Colon (tissue), 2 donors: ENCODE measurements around the gene DPYSL4.
"Not testable (repeated sequence)": the region's sequence is repeated elsewhere in the genome, so short reads cannot be mapped to it uniquely, and the experiment has no call there.

Source experiments
- FAIRE-seq: peaks from 2 replicates; lab custom pipeline; 2012; peaks lifted over from hg19 to GRCh38; lab: Jason Lieb, UNC
- donor health status: control.
- donor health status: control.

DPYSL4 gene

DNA sequence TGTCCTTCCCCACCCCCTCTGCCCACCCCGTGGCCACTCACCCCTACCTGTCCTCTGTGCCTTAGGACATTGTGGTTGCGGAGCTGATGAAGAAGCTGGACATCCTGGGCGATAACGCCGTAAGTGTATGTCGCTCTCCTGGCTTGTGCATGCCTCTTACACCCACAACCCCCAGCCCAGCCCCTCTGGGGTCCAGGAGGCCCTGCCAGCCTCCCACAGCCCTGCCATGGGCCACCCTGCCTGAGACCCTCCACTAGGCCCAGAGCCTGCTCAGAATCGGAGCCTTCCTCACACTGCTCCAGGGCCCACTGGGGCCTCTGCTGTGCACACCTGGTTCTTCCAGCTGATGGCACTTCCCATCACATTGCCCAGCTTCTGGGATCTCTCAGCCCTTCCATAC lies 36.8 kb upstream of the DPYSL4 start:
- no peak for FAIRE-seq

DNA sequence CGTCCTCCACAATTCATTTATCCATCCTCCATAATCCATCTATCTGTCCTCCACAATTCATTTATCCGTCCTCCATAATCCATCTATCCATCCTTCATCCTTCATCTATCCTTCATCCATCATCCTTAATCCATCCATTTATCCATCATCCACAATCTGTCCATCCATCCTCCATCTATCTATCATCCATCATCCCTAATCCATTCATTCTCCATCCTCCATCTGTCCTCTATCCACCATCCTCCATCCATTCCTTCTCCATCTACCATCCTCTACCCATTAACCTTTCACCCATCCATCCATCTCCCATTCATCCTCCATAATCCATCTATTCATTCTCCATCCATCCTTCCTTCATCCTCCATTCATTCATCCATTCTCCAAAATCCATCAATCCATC lies 36.0 kb upstream of the DPYSL4 start:
- no peak for FAIRE-seq

DNA sequence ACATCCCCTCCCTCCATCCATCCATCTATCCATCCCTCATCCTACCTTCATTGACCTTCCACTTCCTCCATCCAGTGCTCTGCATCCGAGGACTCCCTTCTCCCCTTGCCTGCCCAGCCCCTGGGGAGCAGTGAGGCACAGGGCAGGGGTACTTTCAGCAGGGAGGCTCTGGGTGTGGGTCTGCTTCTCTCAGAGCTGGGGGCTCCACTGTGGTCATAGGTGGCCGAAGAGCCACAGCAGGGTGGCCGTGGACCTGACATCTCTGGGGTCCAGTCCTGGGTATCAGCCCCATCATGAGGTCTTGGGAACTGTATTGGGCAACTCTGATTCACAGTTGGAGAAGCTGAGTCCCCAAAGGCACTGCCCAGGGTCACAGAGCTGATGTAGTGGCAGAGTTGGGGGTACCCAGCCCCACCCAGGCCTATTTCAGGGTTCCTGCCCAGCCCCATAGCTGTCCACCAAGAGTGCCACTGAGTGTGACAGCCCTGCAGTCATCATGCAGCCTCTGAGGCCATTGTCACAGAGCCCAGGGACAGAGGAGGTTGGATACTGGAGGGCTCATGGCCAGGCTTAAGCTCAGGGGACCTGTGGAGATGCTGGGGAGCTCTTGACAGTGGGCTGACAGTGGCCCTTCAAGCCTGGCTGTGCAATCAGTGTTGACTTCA lies 35.3 kb upstream of the DPYSL4 start:
- no peak for FAIRE-seq

DNA sequence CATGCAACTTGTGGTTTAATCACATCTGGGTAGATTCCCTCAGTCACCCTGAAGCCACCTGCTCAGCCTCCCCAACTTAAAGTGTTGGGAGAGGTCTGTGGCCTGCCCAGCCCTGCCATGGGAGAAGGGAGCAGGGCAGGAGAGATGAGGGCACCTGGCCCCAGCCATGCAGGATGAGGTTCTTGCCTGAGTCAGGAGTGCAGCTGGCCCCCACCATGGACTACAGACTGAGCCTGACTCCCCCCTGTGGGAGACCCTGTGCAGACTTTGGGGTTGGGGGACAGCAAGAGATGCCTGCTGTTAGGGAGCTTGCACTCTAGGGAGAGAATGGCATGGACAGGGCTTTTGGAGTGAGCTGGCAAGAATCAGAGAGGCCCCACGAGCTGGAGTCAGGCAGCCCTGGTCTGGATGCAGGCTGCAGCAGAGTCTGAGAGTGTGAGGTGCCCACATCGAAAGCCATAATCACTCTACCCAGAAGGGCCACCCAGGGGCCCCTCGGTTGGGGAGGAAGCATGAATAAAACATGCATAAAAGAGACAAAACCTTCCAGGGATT lies 34.7 kb upstream of the DPYSL4 start:
- no peak for FAIRE-seq

DNA sequence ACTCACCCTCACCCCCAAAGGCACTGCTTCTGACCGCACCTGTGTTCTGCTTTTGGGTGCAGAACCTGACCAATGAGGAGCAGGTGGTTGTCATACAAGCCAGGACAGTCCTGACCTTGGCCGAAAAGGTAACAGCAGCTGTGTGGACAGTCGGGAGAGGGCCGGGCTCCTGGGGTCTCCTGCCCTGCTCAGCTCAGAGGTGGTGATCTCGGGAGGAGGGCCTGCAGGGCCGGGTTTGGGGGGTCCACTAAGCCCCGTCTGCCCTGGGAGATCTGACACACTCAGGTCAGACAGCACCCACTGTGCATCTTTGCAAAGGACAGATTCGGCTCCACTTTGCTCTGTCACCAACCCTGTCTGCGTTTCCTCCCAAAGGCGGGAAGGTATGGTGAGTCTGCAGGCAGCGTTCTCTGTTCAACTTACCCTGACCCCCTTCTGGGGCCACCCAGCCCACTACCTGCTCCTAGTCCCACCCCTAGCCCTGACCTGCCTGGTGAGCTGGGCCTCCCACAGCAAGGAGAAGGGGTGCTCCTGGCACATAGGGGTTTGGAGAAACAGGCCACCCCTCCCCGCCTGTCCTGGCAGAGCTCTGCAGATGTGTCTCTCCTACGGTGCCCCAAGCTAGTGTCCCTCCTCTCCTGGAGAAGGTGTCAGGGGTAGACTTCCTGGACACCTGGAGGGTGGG lies 33.7 kb upstream of the DPYSL4 start:
- no peak for FAIRE-seq

DNA sequence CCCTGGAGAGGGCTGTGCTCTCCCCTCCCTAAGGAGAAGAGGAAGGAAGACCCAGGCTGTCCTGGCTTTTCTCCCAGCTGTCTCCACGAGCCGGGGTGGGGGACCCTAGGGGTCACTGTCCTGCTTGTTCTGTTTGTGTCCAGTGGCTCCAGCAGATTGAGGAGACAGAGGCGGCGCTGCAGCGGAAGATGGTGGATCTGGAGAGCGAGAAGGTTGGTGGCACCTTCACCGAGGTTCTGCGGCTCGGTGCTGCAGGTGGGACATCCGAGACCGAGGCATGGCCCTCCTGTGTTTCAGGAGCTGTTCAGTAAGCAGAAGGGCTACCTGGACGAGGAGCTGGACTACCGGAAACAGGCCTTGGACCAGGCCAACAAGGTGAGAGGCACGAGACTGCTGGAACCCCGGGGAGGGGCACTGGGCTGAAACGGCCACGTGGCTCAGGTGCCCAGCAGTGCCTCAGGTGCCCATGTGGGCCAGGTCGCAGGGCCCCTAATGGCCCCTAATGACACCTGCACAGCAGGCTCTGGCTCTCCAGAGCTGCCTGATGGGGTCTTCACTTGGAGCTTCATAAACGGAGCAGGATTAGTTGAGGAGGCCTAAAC lies 33.0 kb upstream of the DPYSL4 start:
- FAIRE-seq: no peak

DNA sequence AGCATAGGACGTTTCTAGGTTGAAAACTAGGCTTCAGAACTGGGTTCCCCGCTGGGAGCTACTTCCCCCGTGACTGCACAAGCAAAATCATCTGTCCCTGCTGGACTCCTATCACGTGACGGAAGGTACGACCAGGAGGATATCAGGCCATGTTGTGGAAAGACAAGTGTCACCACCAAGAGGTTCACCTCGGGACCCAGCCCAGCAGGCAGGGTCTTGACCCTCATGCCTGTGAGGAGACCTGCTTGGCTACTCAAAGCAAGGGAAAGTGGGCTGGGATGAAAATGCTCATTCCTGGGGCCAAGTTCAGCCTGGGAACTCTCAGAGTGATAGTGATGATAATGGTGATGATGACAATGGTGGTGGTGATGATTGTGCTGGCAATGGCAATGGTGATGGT lies 32.3 kb upstream of the DPYSL4 start:
- FAIRE-seq: no peak

DNA sequence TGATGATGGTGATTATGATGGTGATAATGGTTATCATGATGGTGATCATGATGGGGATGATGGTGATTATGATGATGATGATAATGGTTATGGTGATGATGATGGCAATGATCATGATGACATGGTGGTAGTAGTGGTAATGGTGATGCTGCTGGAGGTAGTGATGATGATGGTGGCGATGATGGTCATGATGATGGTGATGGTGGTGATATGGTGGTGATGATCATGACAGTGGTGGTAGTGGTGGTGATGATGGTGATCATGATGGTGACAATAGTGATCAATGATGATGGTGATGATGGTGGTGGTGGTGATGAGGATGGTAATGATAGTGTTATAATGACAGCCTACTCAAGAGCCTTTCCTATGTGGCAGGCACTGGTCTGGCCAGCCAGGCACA lies 31.8 kb upstream of the DPYSL4 start:
- no peak for FAIRE-seq

DNA sequence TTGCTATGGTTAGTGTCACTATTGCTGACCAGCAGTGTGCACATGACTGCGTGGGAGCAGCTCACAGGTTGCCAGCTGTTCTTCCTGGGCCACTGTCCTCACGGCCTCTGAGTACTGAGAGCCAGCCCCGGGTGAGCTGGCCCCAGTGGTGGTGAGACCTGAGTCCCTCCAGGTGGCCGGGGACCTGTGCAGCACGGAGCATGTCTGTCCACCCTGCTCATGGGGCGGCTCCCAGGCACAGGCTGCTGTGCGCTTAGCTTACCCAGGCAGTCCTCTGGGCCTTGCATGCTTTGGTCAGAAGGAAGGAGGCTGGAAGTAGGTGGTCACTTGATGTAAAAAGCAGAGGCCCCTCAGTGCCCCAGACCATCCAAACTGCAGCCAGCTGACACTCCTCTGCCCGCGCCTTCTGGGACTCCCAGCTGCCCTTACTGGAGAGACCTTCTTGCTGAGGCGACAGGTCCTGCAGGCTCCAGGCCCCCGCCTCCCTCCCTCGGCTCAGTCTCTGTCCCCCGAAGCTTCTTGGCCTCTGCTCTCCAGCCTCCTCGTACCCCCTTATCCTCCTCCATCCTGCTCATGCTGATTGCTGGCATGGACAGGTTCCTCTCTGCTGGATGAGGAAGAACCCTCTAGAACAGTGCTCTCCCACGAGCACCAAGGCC lies 30.9 kb upstream of the DPYSL4 start:
- no peak for FAIRE-seq

DNA sequence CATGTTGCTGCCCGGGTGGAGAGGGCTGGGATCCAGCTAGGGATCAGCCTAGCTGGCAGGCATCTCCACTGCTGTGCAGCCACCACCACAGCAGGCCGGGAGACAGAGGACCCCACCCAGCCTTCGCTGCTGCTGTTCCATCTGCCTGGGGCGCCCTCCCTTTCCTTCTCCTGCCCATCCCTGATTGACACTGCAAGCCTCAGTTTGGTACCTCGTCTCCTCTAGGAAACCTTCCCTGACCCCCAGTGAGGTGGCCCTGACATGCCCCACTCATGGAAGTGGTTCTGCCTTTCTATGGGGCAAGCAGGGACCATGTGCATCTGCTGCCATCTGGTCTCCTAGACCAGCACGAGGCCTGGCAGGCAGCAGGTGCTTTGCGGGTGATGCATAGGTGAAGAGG lies 30.4 kb upstream of the DPYSL4 start:
- no peak for FAIRE-seq

DNA sequence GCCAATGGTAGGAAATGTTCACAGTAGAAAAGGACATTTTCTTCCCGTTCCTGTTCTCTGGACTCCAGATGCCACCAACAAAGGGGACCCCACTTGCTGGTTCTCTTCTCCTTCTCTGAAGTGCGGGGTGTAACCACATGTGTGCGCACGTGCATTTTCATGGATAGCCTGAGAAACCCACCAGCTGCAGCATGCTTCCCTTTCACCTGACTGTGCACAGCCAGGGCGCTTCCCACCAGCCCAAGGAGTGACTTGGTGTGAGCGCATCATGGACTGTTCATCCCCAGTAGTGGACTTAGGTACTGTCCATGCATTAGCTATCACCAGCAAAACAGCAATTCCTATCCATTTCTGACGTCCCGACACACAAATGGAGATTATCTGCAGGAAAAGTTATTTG lies 29.6 kb upstream of the DPYSL4 start:
- no peak for FAIRE-seq

DNA sequence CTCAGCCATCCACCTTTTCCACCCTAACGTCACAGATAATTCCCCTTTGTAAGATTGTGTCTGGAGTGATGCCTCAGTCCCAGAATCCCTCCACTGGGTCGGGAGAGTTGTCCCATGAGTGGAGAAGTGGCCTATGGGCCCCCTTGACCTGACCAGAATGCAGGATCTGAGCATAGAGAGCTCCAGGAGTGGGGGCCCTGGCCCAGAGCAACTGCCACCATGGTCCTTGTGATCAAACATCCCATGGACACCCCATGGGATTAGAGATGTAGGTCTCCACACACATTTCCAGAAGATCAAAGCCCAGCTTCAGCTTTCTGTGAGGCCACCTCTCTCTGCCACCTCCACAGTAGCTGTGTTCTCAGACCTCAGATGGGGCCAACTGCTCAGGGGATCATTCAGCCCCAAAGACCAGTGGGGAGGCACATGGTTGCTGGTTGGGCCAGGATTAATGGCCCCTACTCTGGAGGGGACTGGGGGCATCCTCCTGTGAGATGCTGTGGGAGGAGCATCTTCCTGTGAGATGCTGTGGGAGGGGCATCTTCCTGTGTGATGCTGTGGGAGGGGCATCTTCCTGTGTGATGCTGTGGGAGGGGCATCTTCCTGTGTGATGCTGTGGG lies 28.5 kb upstream of the DPYSL4 start:
- no peak for FAIRE-seq

DNA sequence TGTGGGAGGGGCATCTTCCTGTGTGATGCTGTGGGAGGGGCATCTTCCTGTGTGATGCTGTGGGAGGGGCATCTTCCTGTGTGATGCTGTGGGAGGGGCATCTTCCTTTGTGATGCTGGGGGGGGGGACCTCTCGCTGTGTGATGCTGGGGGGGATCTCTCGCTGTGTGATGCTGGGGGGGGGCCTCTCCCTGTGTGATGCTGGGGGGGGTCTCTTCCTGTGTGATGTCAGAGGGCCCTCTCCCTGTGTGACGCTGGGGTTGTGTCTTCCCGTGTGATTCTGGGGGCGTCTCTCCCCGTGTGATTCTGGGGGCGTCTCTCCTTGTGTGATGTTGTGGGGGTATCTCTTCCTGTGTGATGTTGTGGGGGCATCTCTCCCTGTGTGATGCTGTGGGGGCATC lies 27.9 kb upstream of the DPYSL4 start:
- no peak for FAIRE-seq

DNA sequence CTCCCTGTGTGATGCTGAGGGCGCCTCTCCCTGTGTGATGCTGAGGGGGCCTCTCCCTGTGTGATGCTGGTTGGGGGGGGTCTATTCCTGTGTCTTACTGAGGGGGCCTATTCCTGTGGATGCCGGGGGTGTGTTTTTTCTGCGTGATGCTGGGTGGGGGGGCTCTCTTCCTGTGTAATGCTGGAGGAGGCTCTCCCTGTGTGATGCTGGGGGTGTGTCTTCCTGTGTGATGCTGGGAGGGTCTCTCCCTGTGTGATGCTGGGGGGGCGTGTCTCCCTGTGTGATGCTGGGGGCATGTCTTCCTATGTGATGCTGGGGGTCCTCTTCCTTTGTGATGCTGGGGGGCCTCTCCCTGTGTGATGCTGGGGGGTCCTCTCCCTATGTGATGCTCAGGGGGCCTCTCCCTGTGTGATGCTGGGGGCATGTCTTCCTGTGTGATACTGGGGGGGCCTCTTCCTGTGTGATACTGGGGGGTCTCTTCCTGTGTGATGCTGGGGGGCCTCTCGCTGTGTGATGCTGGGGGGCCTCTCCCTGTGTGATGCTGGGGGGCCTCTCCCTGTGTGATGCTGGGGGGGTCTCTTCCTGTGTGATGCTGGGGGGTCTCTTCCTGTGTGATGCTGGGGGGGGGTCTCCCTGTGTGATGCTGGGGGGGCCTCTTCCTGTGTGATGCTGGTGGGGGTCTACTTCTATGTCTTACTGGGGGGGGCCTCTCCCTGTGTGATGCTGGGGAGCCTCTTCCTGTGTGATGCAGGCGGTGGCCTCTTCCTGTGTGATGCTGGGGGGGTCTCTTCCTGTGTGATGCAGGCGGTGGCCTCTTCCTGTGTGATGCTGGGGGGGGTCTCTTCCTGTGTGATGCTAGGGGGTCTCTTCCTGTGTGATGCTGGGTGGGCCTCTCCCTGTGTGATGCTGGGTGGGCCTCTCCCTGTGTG lies 27.2 kb upstream of the DPYSL4 start:
- not testable (repeated sequence) for FAIRE-seq

DNA sequence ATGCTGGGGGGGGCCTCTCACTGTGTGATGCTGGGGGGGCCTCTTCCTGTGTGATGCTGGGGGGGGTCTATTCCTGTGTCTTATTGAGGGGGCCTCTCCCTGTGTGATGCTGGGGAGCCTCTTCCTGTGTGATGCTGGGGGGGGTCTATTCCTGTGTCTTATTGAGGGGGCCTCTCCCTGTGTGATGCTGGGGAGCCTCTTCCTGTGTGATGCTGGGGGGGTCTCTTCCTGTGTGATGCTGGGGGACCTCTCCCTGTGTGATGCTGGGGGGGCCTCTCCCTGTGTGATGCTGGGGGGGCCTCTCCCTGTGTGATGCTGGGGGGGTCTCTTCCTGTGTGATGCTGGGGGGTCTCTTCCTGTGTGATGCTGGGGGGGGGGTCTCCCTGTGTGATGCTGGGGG lies 26.5 kb upstream of the DPYSL4 start:
- FAIRE-seq: not testable (repeated sequence)

DNA sequence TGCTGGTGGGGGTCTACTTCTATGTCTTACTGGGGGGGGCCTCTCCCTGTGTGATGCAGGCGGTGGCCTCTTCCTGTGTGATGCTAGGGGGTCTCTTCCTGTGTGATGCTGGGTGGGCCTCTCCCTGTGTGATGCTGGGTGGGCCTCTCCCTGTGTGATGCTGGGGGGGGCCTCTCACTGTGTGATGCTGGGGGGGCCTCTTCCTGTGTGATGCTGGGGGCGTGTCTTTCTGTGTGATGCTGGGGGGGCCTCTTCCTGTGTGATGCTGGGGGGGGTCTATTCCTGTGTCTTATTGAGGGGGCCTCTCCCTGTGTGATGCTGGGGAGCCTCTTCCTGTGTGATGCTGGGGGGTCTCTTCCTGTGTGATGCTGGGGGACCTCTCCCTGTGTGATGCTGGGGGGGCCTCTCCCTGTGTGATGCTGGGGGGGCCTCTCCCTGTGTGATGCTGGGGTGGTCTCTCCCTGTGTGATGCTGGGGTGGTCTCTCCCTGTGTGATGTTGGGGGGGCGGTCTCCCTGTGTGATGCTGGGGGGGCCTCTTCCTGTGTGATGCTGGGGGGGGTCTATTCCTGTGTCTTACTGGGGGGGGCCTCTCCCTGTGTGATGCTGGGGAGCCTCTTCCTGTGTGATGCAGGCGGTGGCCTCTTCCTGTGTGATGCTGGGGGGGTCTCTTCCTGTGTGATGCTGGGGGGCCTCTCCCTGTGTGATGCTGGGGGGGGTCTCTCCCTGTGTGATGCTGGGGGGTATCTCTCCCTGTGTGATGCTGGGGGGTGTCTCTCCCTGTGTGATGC lies 25.7 kb upstream of the DPYSL4 start:
- not testable (repeated sequence) for FAIRE-seq

DNA sequence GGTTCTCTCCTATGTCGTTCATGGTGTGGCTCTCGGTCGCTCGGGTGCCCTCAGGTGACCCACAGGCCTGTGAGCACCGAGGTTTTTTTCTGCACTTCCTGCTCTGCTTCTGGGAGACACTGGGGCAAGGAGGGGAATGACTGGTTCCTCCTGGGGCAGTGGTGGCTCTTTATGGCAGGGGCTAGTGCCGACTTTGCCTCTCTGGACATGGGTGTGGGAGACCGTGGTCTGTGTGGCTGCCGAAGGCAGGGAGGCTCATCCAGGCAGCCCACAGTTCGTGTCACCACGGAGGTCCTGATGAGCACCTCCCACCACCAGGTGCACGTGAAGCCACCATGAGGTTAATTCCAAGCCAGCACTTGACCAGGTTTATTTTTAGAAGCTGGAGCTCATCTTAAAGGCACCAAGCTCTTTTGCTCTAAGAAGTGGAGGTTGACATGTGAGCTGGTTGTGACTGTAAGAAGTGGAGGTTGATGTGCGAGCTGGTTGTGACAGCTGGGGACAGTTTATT lies 24.7 kb upstream of the DPYSL4 start:
- FAIRE-seq: no peak

DNA sequence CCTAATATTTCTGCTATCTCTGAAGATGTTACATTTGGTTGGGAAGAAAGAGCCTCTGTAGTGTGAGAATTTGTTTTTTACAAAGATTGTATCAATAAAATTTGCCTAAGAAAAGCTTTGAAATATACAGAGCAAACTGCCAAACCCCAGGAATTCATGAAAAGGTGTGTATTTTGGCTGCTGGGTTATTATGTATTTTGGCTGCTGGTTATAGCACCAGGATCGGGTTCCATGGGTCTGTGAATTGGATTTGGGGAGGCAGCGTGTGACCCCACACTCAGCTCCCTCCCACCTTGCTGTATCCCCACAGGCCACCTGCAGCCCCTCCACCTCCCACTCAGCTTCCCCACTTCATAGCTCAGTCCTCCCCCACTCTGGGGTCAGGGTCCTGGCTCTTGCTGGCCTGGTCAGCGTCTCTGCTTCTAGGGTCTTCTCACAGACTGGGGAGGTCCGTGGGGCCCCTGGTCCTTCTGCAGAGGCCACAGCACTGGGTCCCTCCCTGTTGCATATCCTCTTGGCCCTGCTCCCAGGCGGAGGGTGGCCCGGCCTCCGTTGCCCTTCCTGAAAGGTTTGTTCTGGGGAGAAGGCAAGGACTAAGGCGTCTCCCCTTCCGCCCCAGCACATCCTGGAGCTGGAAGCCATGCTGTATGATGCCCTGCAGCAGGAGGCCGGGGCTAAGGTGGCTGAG lies 24.0 kb upstream of the DPYSL4 start:
- no peak for FAIRE-seq

DNA sequence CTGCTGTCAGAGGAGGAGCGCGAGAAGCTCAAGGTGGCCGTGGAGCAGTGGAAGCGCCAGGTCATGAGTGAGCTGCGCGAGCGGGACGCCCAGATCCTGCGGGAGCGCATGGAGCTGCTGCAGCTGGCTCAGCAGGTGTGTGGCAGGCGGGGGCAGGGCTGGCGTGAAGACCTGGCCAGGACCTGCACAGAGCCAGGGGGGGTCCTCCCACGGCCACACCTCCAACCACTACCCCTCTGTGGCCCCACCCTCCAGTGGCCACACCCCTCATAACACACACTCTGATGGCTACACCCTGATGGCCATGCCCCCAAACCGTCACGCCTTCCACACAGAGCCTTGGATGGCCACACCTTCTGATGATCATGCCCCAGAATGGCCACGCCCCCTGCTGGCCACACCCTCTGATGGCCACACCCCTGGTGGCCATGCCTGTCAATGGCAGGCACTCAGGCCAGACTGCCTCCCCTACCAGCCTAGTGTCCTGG lies 23.4 kb upstream of the DPYSL4 start:
- FAIRE-seq: no peak
